SK-N-SH treated with all-trans-retinoic acid at 6 μM for 48 hours (cell line): ENCODE data around the gene NADK2.

Experiments used
- ARNTL ChIP-seq: fragments of 450-650 bp; formaldehyde crosslinking; IDR thresholded peaks from 2 replicates; pipeline ENCODE4 v1.5.0; 2020; ENCODE audit warnings: low read depth, mild to moderate bottlenecking, moderate library complexity, borderline replicate concordance
- CSDC2 ChIP-seq: fragments of 250-450 bp; sonication (Bioruptor Pico); IDR thresholded peaks from 2 replicates; pipeline ENCODE4 v1.5.0; 2020; ENCODE audit warnings: mild to moderate bottlenecking, moderate library complexity
- ISL1 ChIP-seq: fragments of 250-450 bp; sonication (Bioruptor Pico); IDR thresholded peaks from 2 replicates; pipeline ENCODE4 v2.1.2; 2022; ENCODE audit warnings: mild to moderate bottlenecking, moderate library complexity
- RARB ChIP-seq: fragments of 250-450 bp; sonication (Bioruptor Pico); IDR thresholded peaks from 2 replicates; pipeline ENCODE4 v1.8.0; 2021; ENCODE audit warnings: mild to moderate bottlenecking, moderate library complexity
- SNAI2 ChIP-seq: fragments of 250-450 bp; sonication (Bioruptor Pico); IDR thresholded peaks from 2 replicates; pipeline ENCODE4 v1.5.0; 2020; ENCODE audit warnings: mild to moderate bottlenecking, moderate library complexity
- ZNF565 ChIP-seq: fragments of 450-650 bp; formaldehyde crosslinking; conservative IDR thresholded peaks from 2 replicates; pipeline ENCODE4 v1.5.0; 2020; ENCODE audit warnings: low read depth, mild to moderate bottlenecking, moderate library complexity
- TF ChIP-seq, protein P1 (sequence below): fragments of 250-450 bp; sonication (Bioruptor Pico); IDR thresholded peaks from 2 replicates; pipeline ENCODE4 v1.5.0; 2020; ENCODE audit warnings: mild to moderate bottlenecking, moderate library complexity

GRCh38 chr5:36202521-36202961, 39.2 kb downstream of the NADK2 start:
- no peak for TF ChIP-seq ISL1
- TF ChIP-seq ARNTL (CRISPR knock-in tag), result no peak
- TF ChIP-seq CSDC2 (CRISPR knock-in tag), result no peak
- TF ChIP-seq SNAI2 (CRISPR knock-in tag), result no peak
- TF ChIP-seq RARB (CRISPR knock-in tag), result no peak
- no peak for TF ChIP-seq ZNF565 (CRISPR knock-in tag)
- TF ChIP-seq, protein P1, sequence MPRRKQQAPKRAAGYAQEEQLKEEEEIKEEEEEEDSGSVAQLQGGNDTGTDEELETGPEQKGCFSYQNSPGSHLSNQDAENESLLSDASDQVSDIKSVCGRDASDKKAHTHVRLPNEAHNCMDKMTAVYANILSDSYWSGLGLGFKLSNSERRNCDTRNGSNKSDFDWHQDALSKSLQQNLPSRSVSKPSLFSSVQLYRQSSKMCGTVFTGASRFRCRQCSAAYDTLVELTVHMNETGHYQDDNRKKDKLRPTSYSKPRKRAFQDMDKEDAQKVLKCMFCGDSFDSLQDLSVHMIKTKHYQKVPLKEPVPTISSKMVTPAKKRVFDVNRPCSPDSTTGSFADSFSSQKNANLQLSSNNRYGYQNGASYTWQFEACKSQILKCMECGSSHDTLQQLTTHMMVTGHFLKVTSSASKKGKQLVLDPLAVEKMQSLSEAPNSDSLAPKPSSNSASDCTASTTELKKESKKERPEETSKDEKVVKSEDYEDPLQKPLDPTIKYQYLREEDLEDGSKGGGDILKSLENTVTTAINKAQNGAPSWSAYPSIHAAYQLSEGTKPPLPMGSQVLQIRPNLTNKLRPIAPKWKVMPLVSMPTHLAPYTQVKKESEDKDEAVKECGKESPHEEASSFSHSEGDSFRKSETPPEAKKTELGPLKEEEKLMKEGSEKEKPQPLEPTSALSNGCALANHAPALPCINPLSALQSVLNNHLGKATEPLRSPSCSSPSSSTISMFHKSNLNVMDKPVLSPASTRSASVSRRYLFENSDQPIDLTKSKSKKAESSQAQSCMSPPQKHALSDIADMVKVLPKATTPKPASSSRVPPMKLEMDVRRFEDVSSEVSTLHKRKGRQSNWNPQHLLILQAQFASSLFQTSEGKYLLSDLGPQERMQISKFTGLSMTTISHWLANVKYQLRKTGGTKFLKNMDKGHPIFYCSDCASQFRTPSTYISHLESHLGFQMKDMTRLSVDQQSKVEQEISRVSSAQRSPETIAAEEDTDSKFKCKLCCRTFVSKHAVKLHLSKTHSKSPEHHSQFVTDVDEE, result no peak
